ENCODE data around the gene PLXNA4.

The PLXNA4 gene

GRCh38 chr7:132240262-132240661 is 336.0 kb downstream of the PLXNA4 start:
- no peak overlapping the region for H3K27ac ChIP-seq (ENCODE audit: low read depth, low read length)
- no peaks in the 10 kb centered on the region for H3F3A ChIP-seq (ENCODE audit: control insufficient read depth, insufficient read depth)
- H3K4me3 ChIP-seq (ENCODE audit: low read length): no peak overlapping the region
- no peaks in the 10 kb centered on the region for H3K4me1 ChIP-seq (ENCODE audit: control insufficient read depth, low read length)
- H3K36me3 ChIP-seq (ENCODE audit: control insufficient read depth, low read length): no peaks in the 10 kb centered on the region
- no peaks in the 10 kb centered on the region for H4K20me1 ChIP-seq (ENCODE audit: control insufficient read depth, insufficient read depth, low read depth, low read length)
- H3K4me2 ChIP-seq (ENCODE audit: low read length): no peak overlapping the region
- H3K27me3 ChIP-seq (ENCODE audit: control insufficient read depth, low read length): peaks cover 9% of the 10 kb centered on the region; the same call in 1 of the 2 replicates
- TF ChIP-seq CTCF (IDR thresholded peaks at IDR 0.05; ENCODE audit: low read depth, low read length, poor library complexity, severe bottlenecking) (no peak), EZH2phosphoT487 (IDR thresholded peaks at IDR 0.05; ENCODE audit: borderline replicate concordance, low read length) (no peak)
- no peaks in the 10 kb centered on the region for H3K9me3 ChIP-seq (ENCODE audit: control insufficient read depth, insufficient read depth, low read length)
- no peaks in the 10 kb centered on the region for H3K9me2 ChIP-seq (replicated peaks; ENCODE audit: control insufficient read depth, low read length)
- H3K79me2 ChIP-seq (ENCODE audit: control insufficient read depth, low read length): no peaks in the 10 kb centered on the region

- no peak for TF ChIP-seq EZH2phosphoT487 (IDR thresholded peaks at IDR 0.05; ENCODE audit: borderline replicate concordance, low read length)
- TF ChIP-seq CTCF (IDR thresholded peaks at IDR 0.05; ENCODE audit: low read depth, low read length, poor library complexity, severe bottlenecking): peak; percentile 11
- no peaks in the 10 kb centered on the region for H3K36me3 ChIP-seq (ENCODE audit: control insufficient read depth, low read length)
- H3K9me3 ChIP-seq (ENCODE audit: control insufficient read depth, insufficient read depth, low read length): no peaks in the 10 kb centered on the region
- H3F3A ChIP-seq (ENCODE audit: control insufficient read depth, insufficient read depth): no peaks in the 10 kb centered on the region
- no peaks in the 10 kb centered on the region for H3K4me1 ChIP-seq (ENCODE audit: control insufficient read depth, low read length)
- no peak overlapping the region for H3K4me3 ChIP-seq (ENCODE audit: low read length)
- no peak overlapping the region for H3K27ac ChIP-seq (ENCODE audit: low read depth, low read length)
- H3K4me2 ChIP-seq (ENCODE audit: low read length): no peak overlapping the region
- no peaks in the 10 kb centered on the region for H3K79me2 ChIP-seq (ENCODE audit: control insufficient read depth, low read length)
- no peaks in the 10 kb centered on the region for H3K9me2 ChIP-seq (replicated peaks; ENCODE audit: control insufficient read depth, low read length)
- no peaks in the 10 kb centered on the region for H4K20me1 ChIP-seq (ENCODE audit: control insufficient read depth, insufficient read depth, low read depth, low read length)
- H3K27me3 ChIP-seq (ENCODE audit: control insufficient read depth, low read length): peaks cover 9% of the 10 kb centered on the region; the same call in 1 of the 2 replicates
Measured at GRCh38 chr7:132239422-132239994, 336.8 kb downstream of the PLXNA4 start.

GRCh38 chr7:132234711-132235110 is 341.6 kb downstream of the PLXNA4 start:
- Histone ChIP-seq H3K9me2 (replicated peaks; ENCODE audit: control insufficient read depth, low read length) (no peaks in the 10 kb centered on the region), H3K79me2 (ENCODE audit: control insufficient read depth, low read length) (no peaks in the 10 kb centered on the region), H3K36me3 (ENCODE audit: control insufficient read depth, low read length) (no peaks in the 10 kb centered on the region), H3K27ac (ENCODE audit: low read depth, low read length) (no peak overlapping the region), H3K9me3 (ENCODE audit: control insufficient read depth, insufficient read depth, low read length) (no peaks in the 10 kb centered on the region), H3K4me3 (ENCODE audit: low read length) (no peak overlapping the region), H3K27me3 (ENCODE audit: control insufficient read depth, low read length) (no peaks in the 10 kb centered on the region), H3K4me2 (ENCODE audit: low read length) (no peak overlapping the region), H4K20me1 (ENCODE audit: control insufficient read depth, insufficient read depth, low read depth, low read length) (no peaks in the 10 kb centered on the region), H3F3A (ENCODE audit: control insufficient read depth, insufficient read depth) (no peaks in the 10 kb centered on the region), H3K4me1 (ENCODE audit: control insufficient read depth, low read length) (no peaks in the 10 kb centered on the region)
- no peak for TF ChIP-seq CTCF (IDR thresholded peaks at IDR 0.05; ENCODE audit: low read depth, low read length, poor library complexity, severe bottlenecking)
- TF ChIP-seq EZH2phosphoT487 (IDR thresholded peaks at IDR 0.05; ENCODE audit: borderline replicate concordance, low read length): no peak

Measured in DOHH2 (cell line).